Measurements from ENCODE around the gene NDUFS6. TPM values are rescaled to one million over a fixed set of nuclear protein-coding genes. Genes with fewer than 3 reads are reported as not detected.

Gene NDUFS6
- total RNA-seq, 1 donor from 2014 or later: 40.3 TPM

- no peak for TF ChIP-seq CTCF (IDR thresholded peaks at IDR 0.05; ENCODE audit: partially characterized antibody, unreplicated experiment)
- no peak overlapping the region for H3K4me3 Mint-ChIP-seq (ENCODE audit: unreplicated experiment)
- no peaks in the 10 kb centered on the region for H3K4me1 Mint-ChIP-seq (ENCODE audit: low read depth, unreplicated experiment)
- H3K27ac Mint-ChIP-seq (ENCODE audit: unreplicated experiment): no peak overlapping the region
- H3K27me3 Mint-ChIP-seq (ENCODE audit: unreplicated experiment): peaks cover 2% of the 10 kb centered on the region
- peaks cover 11% of the 10 kb centered on the region for H3K36me3 Mint-ChIP-seq (ENCODE audit: unreplicated experiment)
- no peaks in the 10 kb centered on the region for H3K9me3 Mint-ChIP-seq (ENCODE audit: unreplicated experiment)
- no peak for DNase-seq
Measured at GRCh38 chr5:1772634-1773033, 28.6 kb upstream of the NDUFS6 start.

- DNase-seq: no peak
- peaks cover 11% of the 10 kb centered on the region for H3K36me3 Mint-ChIP-seq (ENCODE audit: unreplicated experiment)
- H3K27me3 Mint-ChIP-seq (ENCODE audit: unreplicated experiment): peaks cover 2% of the 10 kb centered on the region
- H3K9me3 Mint-ChIP-seq (ENCODE audit: unreplicated experiment): no peaks in the 10 kb centered on the region
- H3K4me1 Mint-ChIP-seq (ENCODE audit: low read depth, unreplicated experiment): peaks cover 2% of the 10 kb centered on the region
- TF ChIP-seq CTCF (IDR thresholded peaks at IDR 0.05; ENCODE audit: partially characterized antibody, unreplicated experiment): no peak
- no peak overlapping the region for H3K27ac Mint-ChIP-seq (ENCODE audit: unreplicated experiment)
- H3K4me3 Mint-ChIP-seq (ENCODE audit: unreplicated experiment): no peak overlapping the region
Measured at GRCh38 chr5:1776831-1777230, 24.4 kb upstream of the NDUFS6 start.

- no peak overlapping the region for H3K4me3 Mint-ChIP-seq (ENCODE audit: unreplicated experiment)
- peaks cover 2% of the 10 kb centered on the region for H3K27me3 Mint-ChIP-seq (ENCODE audit: unreplicated experiment)
- H3K27ac Mint-ChIP-seq (ENCODE audit: unreplicated experiment): no peak overlapping the region
- H3K4me1 Mint-ChIP-seq (ENCODE audit: low read depth, unreplicated experiment): peaks cover 6% of the 10 kb centered on the region
- TF ChIP-seq CTCF (IDR thresholded peaks at IDR 0.05; ENCODE audit: partially characterized antibody, unreplicated experiment): no peak
- no peaks in the 10 kb centered on the region for H3K9me3 Mint-ChIP-seq (ENCODE audit: unreplicated experiment)
- DNase-seq: no peak
- H3K36me3 Mint-ChIP-seq (ENCODE audit: unreplicated experiment): peaks cover 11% of the 10 kb centered on the region
Measured at GRCh38 chr5:1777281-1778137, 23.7 kb upstream of the NDUFS6 start.

- Mint-ChIP-seq H3K4me1 (ENCODE audit: low read depth, unreplicated experiment) (peaks cover 12% of the 10 kb centered on the region), H3K27me3 (ENCODE audit: unreplicated experiment) (peaks cover 2% of the 10 kb centered on the region), H3K36me3 (ENCODE audit: unreplicated experiment) (peaks cover 11% of the 10 kb centered on the region), H3K27ac (ENCODE audit: unreplicated experiment) (no peak overlapping the region), H3K9me3 (ENCODE audit: unreplicated experiment) (peaks cover 1% of the 10 kb centered on the region), H3K4me3 (ENCODE audit: unreplicated experiment) (no peak overlapping the region)
- no peak for TF ChIP-seq CTCF (IDR thresholded peaks at IDR 0.05; ENCODE audit: partially characterized antibody, unreplicated experiment)
- DNase-seq: no peak
Measured at GRCh38 chr5:1778138-1779020, 22.8 kb upstream of the NDUFS6 start.

Measured in glutamatergic neuron (in vitro differentiated cells).